ENCODE measurements around the gene VPS52. TPM values are rescaled to one million over a fixed set of nuclear protein-coding genes. Genes with fewer than 3 reads are reported as not detected.
A peak's percentile ranks its signal among the peaks of the same experiment; 100 is the strongest.

VPS52 gene
- total and polyA plus RNA-seq, 7 donors, result 29.3 to 52.5 (median 35.7) TPM

DNA sequence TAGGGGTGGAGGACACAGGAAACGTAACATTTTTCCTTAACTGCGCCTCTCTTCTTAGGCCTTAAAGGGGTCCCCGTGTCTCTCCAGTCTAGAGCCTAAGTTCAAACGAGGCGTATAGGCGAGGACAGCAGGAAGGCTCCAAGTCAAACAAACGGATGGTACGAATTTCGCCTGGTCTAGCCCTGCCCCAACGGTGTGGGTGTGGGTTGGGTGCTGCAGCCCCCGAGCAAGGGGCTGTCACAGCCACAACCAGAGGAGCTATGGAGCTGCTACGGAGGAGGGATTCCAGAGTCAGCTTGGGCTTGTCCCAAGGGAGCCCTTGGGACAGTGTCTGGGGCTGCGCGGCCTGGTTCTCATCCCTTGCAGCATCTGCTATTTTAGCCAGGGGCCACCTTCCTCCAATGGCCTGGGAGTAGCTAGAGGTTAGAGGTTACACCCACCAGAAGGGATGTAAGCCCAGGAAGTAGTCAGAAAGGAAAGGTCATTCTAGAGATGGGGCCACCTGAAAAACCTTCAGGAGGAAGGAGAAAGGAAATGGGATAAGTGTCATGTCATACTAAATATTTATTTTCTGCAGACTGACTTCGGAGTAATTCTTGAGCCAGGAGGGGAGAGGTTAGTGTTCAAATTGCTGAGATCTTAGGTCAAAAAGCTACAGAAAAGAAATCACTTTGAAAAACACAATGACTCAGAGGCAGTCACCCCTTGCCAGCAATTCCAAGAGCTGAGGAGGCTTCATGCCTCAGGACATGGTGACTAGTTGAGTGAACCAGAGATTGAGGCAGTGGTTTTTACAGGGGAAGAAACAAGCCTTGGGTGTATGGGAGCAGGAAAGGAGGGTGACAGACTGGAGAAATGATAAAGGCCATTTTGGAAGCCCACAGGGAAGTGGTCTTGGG is 21.7 kb downstream of the VPS52 start:
- intact Hi-C loops (cut with DNase I), result loop anchor here (2.0 to 5.0 kb wide), 4 partner anchors 43 to 235 kb away; partner anchors contain the start of gene RING1 (in 1 of the 2)
- TF ChIP-seq, protein P1, sequence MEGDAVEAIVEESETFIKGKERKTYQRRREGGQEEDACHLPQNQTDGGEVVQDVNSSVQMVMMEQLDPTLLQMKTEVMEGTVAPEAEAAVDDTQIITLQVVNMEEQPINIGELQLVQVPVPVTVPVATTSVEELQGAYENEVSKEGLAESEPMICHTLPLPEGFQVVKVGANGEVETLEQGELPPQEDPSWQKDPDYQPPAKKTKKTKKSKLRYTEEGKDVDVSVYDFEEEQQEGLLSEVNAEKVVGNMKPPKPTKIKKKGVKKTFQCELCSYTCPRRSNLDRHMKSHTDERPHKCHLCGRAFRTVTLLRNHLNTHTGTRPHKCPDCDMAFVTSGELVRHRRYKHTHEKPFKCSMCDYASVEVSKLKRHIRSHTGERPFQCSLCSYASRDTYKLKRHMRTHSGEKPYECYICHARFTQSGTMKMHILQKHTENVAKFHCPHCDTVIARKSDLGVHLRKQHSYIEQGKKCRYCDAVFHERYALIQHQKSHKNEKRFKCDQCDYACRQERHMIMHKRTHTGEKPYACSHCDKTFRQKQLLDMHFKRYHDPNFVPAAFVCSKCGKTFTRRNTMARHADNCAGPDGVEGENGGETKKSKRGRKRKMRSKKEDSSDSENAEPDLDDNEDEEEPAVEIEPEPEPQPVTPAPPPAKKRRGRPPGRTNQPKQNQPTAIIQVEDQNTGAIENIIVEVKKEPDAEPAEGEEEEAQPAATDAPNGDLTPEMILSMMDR (IDR thresholded peaks at IDR 0.05), result no peak
- no peaks in the 10 kb centered on the region for H3K9me3 ChIP-seq
- peaks cover 13% of the 10 kb centered on the region for H3K4me1 ChIP-seq
- peak overlapping the region; percentile 85 for H3K27ac ChIP-seq
- H3K27me3 ChIP-seq (ENCODE audit: insufficient read depth in 3 of 3, low read length in 2 of 3), result no peaks in the 10 kb centered on the region
- WGBS, 3 donors, result 9 to 11% (median 11%) methylated on average over 15 of the region's 15 CpGs
- H3K36me3 ChIP-seq (ENCODE audit: insufficient read depth in 1 of 2, low read depth in 1 of 2), result peaks cover 6 to 36% of the 10 kb centered on the region in 2 donors
- peak overlapping the region; percentile 74 for H3K4me3 ChIP-seq
- DNase-seq (peak in 1 of 2 donors; percentile 63), ATAC-seq (peak in 1 of 4 donors; percentile 1)

DNA sequence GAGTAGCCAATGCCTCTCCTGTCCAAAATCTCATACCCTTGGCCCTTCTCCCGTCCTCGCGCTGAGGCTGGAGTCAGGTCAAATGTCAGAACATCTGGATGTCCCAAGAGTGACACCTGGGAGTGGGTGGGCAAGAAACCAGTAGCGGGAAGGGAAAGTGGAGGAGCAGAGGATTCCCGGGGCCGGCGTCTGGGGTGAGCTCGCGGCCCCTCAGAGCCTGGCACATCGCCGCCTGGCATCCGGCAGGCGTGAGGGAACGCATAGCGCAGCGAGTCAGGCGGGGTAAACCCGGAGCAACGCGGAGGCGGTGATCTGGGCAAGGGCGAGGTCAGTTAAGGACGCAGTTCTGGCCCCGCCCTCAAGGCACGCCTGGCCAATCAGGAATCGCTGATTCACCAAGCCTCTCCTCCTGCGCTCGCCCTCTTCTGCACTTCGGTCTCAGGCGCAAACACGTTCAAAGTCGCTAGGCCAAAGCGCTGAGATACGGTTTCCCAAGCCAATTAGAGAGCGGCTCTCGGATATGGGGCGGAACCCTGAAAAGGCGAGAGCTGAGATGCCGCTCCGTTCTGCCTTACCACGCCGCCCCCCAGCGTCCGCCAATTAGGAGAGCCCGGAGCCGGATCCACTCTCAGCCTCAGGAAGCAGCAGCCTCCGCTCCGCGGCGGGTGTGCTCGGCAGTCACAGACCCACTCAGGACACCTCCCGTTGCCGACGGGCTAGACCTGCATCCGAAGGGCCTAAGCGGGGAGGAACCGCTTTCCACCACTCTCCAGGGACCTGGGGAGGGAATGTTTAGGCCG is 22.5 kb downstream of the VPS52 start:
- DNase-seq, result peak; percentile 96 to 98
- Histone ChIP-seq H3K27ac (peak overlapping the region; percentile 85), H3K27me3 (ENCODE audit: insufficient read depth in 3 of 3, low read length in 2 of 3) (no peaks in the 10 kb centered on the region), H3K4me1 (peaks cover 13% of the 10 kb centered on the region), H3K36me3 (ENCODE audit: insufficient read depth in 1 of 2, low read depth in 1 of 2) (peaks cover 6 to 27% of the 10 kb centered on the region in 2 donors), H3K9me3 (no peaks in the 10 kb centered on the region), H3K4me3 (peak overlapping the region; percentile 74)
- TF ChIP-seq, protein P1 (IDR thresholded peaks at IDR 0.05), result no peak
- WGBS, 3 donors, result 0 to 1% (median 0%) methylated on average over 58 of the region's 58 CpGs
- peak; percentile 95 to 97 (median 96) for ATAC-seq
- intact Hi-C loops (cut with DNase I), result loop anchor here (1.0 to 5.0 kb wide), 6 partner anchors 42 to 234 kb away; partner anchors contain the start of gene RING1 (in 1 of the 2)

DNA sequence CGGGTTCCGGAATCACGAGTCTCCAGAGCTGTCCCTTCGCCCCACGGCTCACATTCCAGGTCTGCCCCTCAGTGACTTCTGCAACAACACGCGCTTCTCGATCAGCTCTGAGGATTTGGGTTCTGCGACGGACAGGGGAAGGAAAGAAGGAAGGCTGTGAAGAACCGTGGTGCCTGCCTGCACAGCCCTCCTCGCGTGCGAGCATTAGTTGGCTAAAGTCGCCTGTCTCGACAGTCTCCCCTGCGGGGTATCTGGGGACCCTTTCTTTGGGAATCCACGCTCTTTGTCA is 23.1 kb downstream of the VPS52 start:
- ATAC-seq (peak; percentile 4 to 35 (median 16)), DNase-seq (no peak)
- TF ChIP-seq, protein P1 (IDR thresholded peaks at IDR 0.05), result no peak
- intact Hi-C loops (cut with DNase I), result loop anchor here (1.0 to 5.0 kb wide), 6 partner anchors 41 to 234 kb away; partner anchors contain the start of gene RING1 (in 1 of the 2)
- 0 to 1% (median 0%) methylated on average over 17 to 18 of the region's 18 CpGs for WGBS, 3 donors
- peaks cover 13% of the 10 kb centered on the region for H3K4me1 ChIP-seq
- H3K9me3 ChIP-seq, result no peaks in the 10 kb centered on the region
- peak overlapping the region; percentile 85 for H3K27ac ChIP-seq
- peak overlapping the region; percentile 74 for H3K4me3 ChIP-seq
- H3K36me3 ChIP-seq (ENCODE audit: insufficient read depth in 1 of 2, low read depth in 1 of 2), result peaks cover 6 to 22% of the 10 kb centered on the region in 2 donors
- no peaks in the 10 kb centered on the region for H3K27me3 ChIP-seq (ENCODE audit: insufficient read depth in 3 of 3, low read length in 2 of 3)

DNA sequence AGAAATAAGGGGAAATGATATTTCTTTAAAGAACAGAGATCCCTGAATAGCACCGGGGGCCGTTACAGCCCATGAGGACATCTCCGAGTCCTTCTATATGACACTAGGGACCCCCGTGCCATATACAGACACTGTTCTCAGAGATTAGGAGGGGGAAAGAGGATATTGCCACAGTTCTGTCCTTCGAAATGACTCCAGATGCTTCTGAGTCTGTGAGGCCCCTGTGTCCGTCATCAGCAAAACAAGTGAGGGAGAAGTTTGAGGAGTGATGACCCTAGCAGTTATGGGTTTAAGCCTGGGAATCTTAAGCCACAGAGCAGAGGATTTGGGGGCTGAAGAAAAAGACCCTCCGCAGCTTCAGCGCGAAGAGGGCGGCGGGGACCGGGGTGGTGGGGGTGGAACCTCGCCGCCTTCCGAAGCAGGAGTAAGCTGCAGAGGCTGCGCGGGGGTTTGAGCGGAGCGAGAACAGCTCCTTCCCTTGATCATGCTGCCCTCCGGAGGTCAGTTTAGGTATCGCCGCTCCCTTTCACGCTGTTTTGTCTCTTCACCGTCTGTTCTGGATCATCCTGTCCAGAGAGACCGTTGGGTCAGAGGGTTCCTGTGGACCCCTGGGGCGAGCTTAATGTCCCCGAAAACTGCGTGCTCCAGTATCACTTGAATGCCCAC is 23.6 kb downstream of the VPS52 start:
- H3K4me3 ChIP-seq, result peak overlapping the region; percentile 74
- no peaks in the 10 kb centered on the region for H3K9me3 ChIP-seq
- intact Hi-C loops (cut with DNase I), result loop anchor here (1.0 to 5.0 kb wide), 6 partner anchors 41 to 233 kb away; partner anchors contain the start of gene RING1 (in 1 of the 2)
- H3K27ac ChIP-seq, result peak overlapping the region; percentile 85
- no peaks in the 10 kb centered on the region for H3K27me3 ChIP-seq (ENCODE audit: insufficient read depth in 3 of 3, low read length in 2 of 3)
- WGBS, 3 donors, result 5 to 7% (median 5%) methylated on average over 28 of the region's 28 CpGs
- TF ChIP-seq, protein P1 (IDR thresholded peaks at IDR 0.05), result peak; percentile 98
- H3K4me1 ChIP-seq, result peaks cover 13% of the 10 kb centered on the region
- ATAC-seq, result peak; percentile 72 to 82 (median 78)
- DNase-seq, result peak; percentile 87 to 92
- peaks cover 6 to 20% of the 10 kb centered on the region in 2 donors for H3K36me3 ChIP-seq (ENCODE audit: insufficient read depth in 1 of 2, low read depth in 1 of 2)
